Middle frontal gyrus (tissue), 1 donor: ENCODE data around the gene GJA4.

Experiments used
- DNase-seq: peaks from one replicate; pipeline ENCODE4 v3.0.0-alpha.2; 2015; ENCODE audit warnings: low spot score; ENCODE audit errors: extremely low spot score

GJA4 gene

GRCh38 chr1:34792868-34793727 lies at the start of gene GJA4:
GJA4 (plus strand) TSS chr1:34792999; CDS start chr1:34794214, 1,215 bp downstream.
- no peak for DNase-seq

GRCh38 chr1:34743775-34744174 lies 49.0 kb upstream of the GJA4 start:
- DNase-seq, result no peak

GRCh38 chr1:34744851-34745250 lies 47.9 kb upstream of the GJA4 start:
- DNase-seq, result no peak

GRCh38 chr1:34745666-34746065 lies 47.1 kb upstream of the GJA4 start:
- no peak for DNase-seq

GRCh38 chr1:34746101-34746500 lies 46.7 kb upstream of the GJA4 start:
- DNase-seq, result no peak

- DNase-seq, result no peak
These were observed 45.8 kb upstream of the GJA4 start for GRCh38 chr1:34746785-34747637.

- no peak for DNase-seq
These were observed 45.2 kb upstream of the GJA4 start for GRCh38 chr1:34747638-34747941.

- DNase-seq, result no peak
These were observed 42.8 kb upstream of the GJA4 start for GRCh38 chr1:34749992-34750391.

GRCh38 chr1:34750610-34751009 lies 42.2 kb upstream of the GJA4 start:
- no peak for DNase-seq

- DNase-seq, result no peak
These were observed 39.6 kb upstream of the GJA4 start for GRCh38 chr1:34753163-34753562.

GRCh38 chr1:34754964-34755637 lies 37.7 kb upstream of the GJA4 start, which contains the start of gene GJB5:
GJB5 (plus strand) TSS chr1:34755047; CDS start chr1:34757331, 2,284 bp downstream.
- DNase-seq, result no peak

- no peak for DNase-seq
These were observed 36.8 kb upstream of the GJA4 start for GRCh38 chr1:34755961-34756360.

- DNase-seq, result no peak
These were observed 35.4 kb upstream of the GJA4 start for GRCh38 chr1:34757386-34757785.

- no peak for DNase-seq
These were observed 34.0 kb upstream of the GJA4 start for GRCh38 chr1:34758751-34759150.

- no peak for DNase-seq
These were observed 33.1 kb upstream of the GJA4 start, which contains the start of gene GJB4 for GRCh38 chr1:34759503-34760357. GJB4 (plus strand) TSS chr1:34759740; CDS start chr1:34761255, 1,515 bp downstream.

- no peak for DNase-seq
These were observed 31.5 kb upstream of the GJA4 start for GRCh38 chr1:34761176-34761761.

GRCh38 chr1:34761776-34762307 lies 31.0 kb upstream of the GJA4 start:
- no peak for DNase-seq

- no peak for DNase-seq
These were observed 30.2 kb upstream of the GJA4 start for GRCh38 chr1:34762474-34763141.

GRCh38 chr1:34763142-34763781 lies 29.5 kb upstream of the GJA4 start:
- no peak for DNase-seq
